ENCODE data around the gene MAP10. TPM values are rescaled to one million over a fixed set of nuclear protein-coding genes. Genes with fewer than 3 reads are reported as not detected.

The MAP10 gene
- total and polyA plus RNA-seq, 9 donors, result 1.9 to 4.6 (median 2.4) TPM

GRCh38 chr1:232812560-232812959 is 7.3 kb downstream of the MAP10 start:
- TF ChIP-seq EP300 (IDR thresholded peaks at IDR 0.05) (no peak), POLR2A (IDR thresholded peaks at IDR 0.05) (no peak), CTCF (IDR thresholded peaks at IDR 0.05) (no peak)
- H3K4me3 ChIP-seq, result no peak overlapping the region
- no peaks in the 10 kb centered on the region for H3K36me3 ChIP-seq
- H3K27me3 ChIP-seq, result no peaks in the 10 kb centered on the region
- 89 to 95% (median 90%) methylated on average over 2 of the region's 2 CpGs for WGBS, 3 donors
- H3K9me3 ChIP-seq, result no peaks in the 10 kb centered on the region
- no peak overlapping the region for H3K27ac ChIP-seq
- no peak for DNase-seq
- intact Hi-C loops (cut with DNase I), result no loop called here
- H3K4me1 ChIP-seq (ENCODE audit: insufficient read depth), result no peaks in the 10 kb centered on the region

DNA sequence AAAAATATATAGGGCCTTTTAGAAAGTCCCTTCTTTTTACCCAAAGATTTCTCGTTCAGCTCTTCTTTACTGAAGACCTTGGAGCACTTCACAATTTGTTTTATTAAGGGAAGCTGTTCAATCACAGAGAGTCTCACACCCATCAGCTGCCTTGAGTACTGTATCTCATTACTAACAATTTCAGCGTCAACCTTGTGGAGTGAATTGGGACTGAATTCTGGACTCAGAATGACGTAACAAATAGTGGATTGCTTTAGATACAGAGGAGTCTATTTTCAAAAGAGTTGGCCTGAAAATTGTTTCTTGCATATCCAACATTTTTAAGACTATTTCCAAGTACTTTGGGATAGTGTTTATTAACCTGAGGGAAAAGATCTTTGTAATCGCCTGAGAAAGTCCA is 7.9 kb downstream of the MAP10 start:
- no peaks in the 10 kb centered on the region for H3K4me1 ChIP-seq (ENCODE audit: insufficient read depth)
- no peak for DNase-seq
- intact Hi-C loops (cut with DNase I), result no loop called here
- no peak overlapping the region for H3K27ac ChIP-seq
- no peaks in the 10 kb centered on the region for H3K27me3 ChIP-seq
- no peaks in the 10 kb centered on the region for H3K9me3 ChIP-seq
- no peak overlapping the region for H3K4me3 ChIP-seq
- TF ChIP-seq POLR2A (IDR thresholded peaks at IDR 0.05), result no peak
- TF ChIP-seq EP300 (IDR thresholded peaks at IDR 0.05), result no peak
- TF ChIP-seq CTCF (IDR thresholded peaks at IDR 0.05), result no peak
- 56 to 70% (median 68%) methylated on average over 4 of the region's 4 CpGs for WGBS, 3 donors
- H3K36me3 ChIP-seq, result no peaks in the 10 kb centered on the region

GRCh38 chr1:232813760-232814159 is 8.5 kb downstream of the MAP10 start:
- no peaks in the 10 kb centered on the region for H3K36me3 ChIP-seq
- no peak overlapping the region for H3K27ac ChIP-seq
- H3K4me1 ChIP-seq (ENCODE audit: insufficient read depth), result no peaks in the 10 kb centered on the region
- DNase-seq, result no peak
- WGBS, 3 donors, result 69 to 76% (median 73%) methylated on average over 1 of the region's 1 CpG
- intact Hi-C loops (cut with DNase I), result no loop called here
- TF ChIP-seq CTCF (IDR thresholded peaks at IDR 0.05), result no peak
- TF ChIP-seq EP300 (IDR thresholded peaks at IDR 0.05), result no peak
- TF ChIP-seq POLR2A (IDR thresholded peaks at IDR 0.05), result no peak
- no peaks in the 10 kb centered on the region for H3K9me3 ChIP-seq
- H3K27me3 ChIP-seq, result no peaks in the 10 kb centered on the region
- H3K4me3 ChIP-seq, result no peak overlapping the region

DNA sequence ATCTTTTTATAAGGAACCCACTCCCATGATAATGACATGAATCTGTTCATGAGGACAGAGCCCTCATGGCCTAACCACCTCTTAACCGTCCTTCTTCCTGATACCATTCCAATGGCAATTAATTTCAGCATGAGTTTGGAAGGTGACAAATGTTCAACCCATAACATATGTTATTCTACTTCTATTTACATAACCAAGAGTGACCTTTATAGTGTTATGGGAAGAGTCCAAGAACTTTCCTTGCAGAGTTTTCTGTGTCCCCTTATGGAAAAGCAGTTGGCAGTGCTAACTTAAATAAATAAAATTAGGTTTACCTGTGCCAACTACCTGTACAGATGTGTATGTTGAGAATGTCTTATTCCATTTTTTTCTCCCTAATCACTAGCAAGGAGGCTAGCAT is 11.1 kb downstream of the MAP10 start:
- TF ChIP-seq EP300 (IDR thresholded peaks at IDR 0.05), result no peak
- no peak for TF ChIP-seq POLR2A (IDR thresholded peaks at IDR 0.05)
- no peak for TF ChIP-seq CTCF (IDR thresholded peaks at IDR 0.05)
- WGBS, 3 donors, result 58 to 84% (median 64%) methylated on average over 1 of the region's 1 CpG
- intact Hi-C loops (cut with DNase I), result no loop called here
- H3K4me3 ChIP-seq, result no peak overlapping the region
- no peaks in the 10 kb centered on the region for H3K9me3 ChIP-seq
- H3K27ac ChIP-seq, result no peak overlapping the region
- no peaks in the 10 kb centered on the region for H3K36me3 ChIP-seq
- no peaks in the 10 kb centered on the region for H3K4me1 ChIP-seq (ENCODE audit: insufficient read depth)
- no peaks in the 10 kb centered on the region for H3K27me3 ChIP-seq
- DNase-seq, result no peak

DNA sequence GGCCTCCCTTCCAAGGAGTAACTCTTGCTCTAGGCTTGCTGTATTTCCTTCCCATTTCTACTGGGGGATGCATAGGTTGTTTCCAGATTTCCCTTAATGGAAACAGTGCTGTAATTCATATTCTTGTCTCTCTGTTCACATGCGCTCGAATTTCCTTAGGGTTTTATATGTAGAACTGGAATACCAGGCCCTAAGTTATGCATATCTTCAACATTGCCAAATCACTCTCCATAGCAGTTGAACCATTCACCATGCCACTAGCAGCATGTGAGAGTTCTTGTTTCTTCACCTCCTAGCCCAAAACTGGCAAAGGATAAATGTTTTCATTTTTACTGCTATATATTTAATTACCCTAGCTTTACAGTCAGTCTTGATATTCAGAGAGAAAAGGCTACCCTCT is 12.8 kb downstream of the MAP10 start:
- DNase-seq, result no peak
- intact Hi-C loops (cut with DNase I), result no loop called here
- no peaks in the 10 kb centered on the region for H3K27me3 ChIP-seq
- H3K36me3 ChIP-seq, result no peaks in the 10 kb centered on the region
- TF ChIP-seq EP300 (IDR thresholded peaks at IDR 0.05) (no peak), CTCF (IDR thresholded peaks at IDR 0.05) (no peak), POLR2A (IDR thresholded peaks at IDR 0.05) (no peak)
- H3K4me3 ChIP-seq, result no peak overlapping the region
- no peak overlapping the region for H3K27ac ChIP-seq
- H3K9me3 ChIP-seq, result no peaks in the 10 kb centered on the region
- no peaks in the 10 kb centered on the region for H3K4me1 ChIP-seq (ENCODE audit: insufficient read depth)
- WGBS, 3 donors, result 86 to 91% (median 88%) methylated on average over 2 of the region's 2 CpGs

Data from ovary (tissue), 9 donors.